Calu3 (cell line): Measurements from ENCODE around the gene ZNF79. TPM values are rescaled to one million over a fixed set of nuclear protein-coding genes. Genes with fewer than 3 reads are reported as not detected.
A peak's percentile ranks its signal among the peaks of the same experiment; 100 is the strongest.

Experiments
- BruUV-seq: library from RNA; stranded (reverse); fragments of 400-500 nt; replicated peaks from 2 replicates; lab custom pipeline; 2021; lab: Mats Ljungman, UMichigan
- CTCF ChIA-PET: fragments of 300-600 bp; sonication (Branson Sonifier 250); formaldehyde crosslinking; loops from one replicate; lab custom pipeline; 2022; ENCODE audit warnings: antibody characterized with exemption; lab: Charles Lee
- DNase-seq: peaks from one replicate; pipeline ENCODE4 v3.0.0; 2022
- H3K27ac Mint-ChIP-seq: one replicate; pipeline ENCODE4 v1.8.0; 2022; ENCODE audit warnings: mixed read lengths; ENCODE audit not compliant: unreplicated experiment
- H3K27me3 Mint-ChIP-seq: one replicate; pipeline ENCODE4 v1.8.0; 2022; ENCODE audit warnings: mixed read lengths; ENCODE audit not compliant: unreplicated experiment
- H3K36me3 Mint-ChIP-seq: one replicate; pipeline ENCODE4 v1.8.0; 2022; ENCODE audit warnings: mild to moderate bottlenecking, moderate library complexity, mixed read lengths; ENCODE audit not compliant: insufficient read depth, unreplicated experiment
- H3K4me1 Mint-ChIP-seq: one replicate; pipeline ENCODE4 v1.8.0; 2022; ENCODE audit warnings: mild to moderate bottlenecking, low read depth, mixed read lengths; ENCODE audit not compliant: unreplicated experiment
- H3K4me3 Mint-ChIP-seq: one replicate; pipeline ENCODE4 v1.8.0; 2022; ENCODE audit warnings: mild to moderate bottlenecking, low read depth, moderate library complexity, mixed read lengths; ENCODE audit not compliant: unreplicated experiment
- H3K9me3 Mint-ChIP-seq: one replicate; pipeline ENCODE4 v1.8.0; 2022; ENCODE audit warnings: low read depth, mixed read lengths; ENCODE audit not compliant: unreplicated experiment
- CTCF ChIP-seq: fragments of 200-600 bp; IDR thresholded peaks from one replicate; pipeline ENCODE4 v1.8.0; 2022; ENCODE audit warnings: antibody characterized with exemption; ENCODE audit not compliant: unreplicated experiment
- intact Hi-C: fragments of 100-400 bp; cut with micrococcal nuclease; formaldehyde crosslinking; loops from one replicate; pipeline ENCODE4 v1.10.0; 2022; ENCODE audit not compliant: unreplicated experiment
- total RNA-seq: library from RNA; stranded (reverse); gene quantifications from 2 replicates; pipeline ENCODE4 v1.2.3, GENCODE V29; 2022

The ZNF79 gene
- total RNA-seq, 1 experiment from 2014 or later = 7.0 TPM

GRCh38 chr9:127422787-127423186 is 1.4 kb upstream of the ZNF79 start:
- no TSS peak for BruUV-seq
- H3K4me3 Mint-ChIP-seq = peak overlapping the region; percentile 99
- H3K4me1 Mint-ChIP-seq = peaks cover 8% of the 10 kb centered on the region
- intact Hi-C loops = no loop called here
- CTCF ChIA-PET = no interaction called here
- no peak for DNase-seq
- no peaks in the 10 kb centered on the region for H3K27me3 Mint-ChIP-seq
- no peak for TF ChIP-seq CTCF
- peak overlapping the region; percentile 93 for H3K27ac Mint-ChIP-seq
- H3K9me3 Mint-ChIP-seq = no peaks in the 10 kb centered on the region
- peaks cover 21% of the 10 kb centered on the region for H3K36me3 Mint-ChIP-seq

- Mint-ChIP-seq H3K4me3 (peak overlapping the region; percentile 99), H3K9me3 (no peaks in the 10 kb centered on the region), H3K4me1 (peaks cover 8% of the 10 kb centered on the region), H3K27ac (peak overlapping the region; percentile 93), H3K27me3 (no peaks in the 10 kb centered on the region), H3K36me3 (peaks cover 21% of the 10 kb centered on the region)
- DNase-seq = no peak
- TSS peak; percentile 71 for BruUV-seq
- intact Hi-C loops = no loop called here
- TF ChIP-seq CTCF = no peak
- CTCF ChIA-PET = interaction anchor here (0.6 kb wide), 1 partner anchor 594 kb away, joined by 3 read pairs; no protein-coding TSS in a partner anchor
Measured at GRCh38 chr9:127423476-127423933, 677 bp upstream of the ZNF79 start.

GRCh38 chr9:127424676-127424999 is 456 bp downstream of the ZNF79 start:
- CTCF ChIA-PET = no interaction called here
- peaks cover 8% of the 10 kb centered on the region for H3K4me1 Mint-ChIP-seq
- TF ChIP-seq CTCF = no peak
- peaks cover 25% of the 10 kb centered on the region for H3K36me3 Mint-ChIP-seq
- H3K9me3 Mint-ChIP-seq = no peaks in the 10 kb centered on the region
- peak overlapping the region; percentile 93 for H3K27ac Mint-ChIP-seq
- intact Hi-C loops = no loop called here
- H3K27me3 Mint-ChIP-seq = no peaks in the 10 kb centered on the region
- BruUV-seq = TSS peak; percentile 37
- H3K4me3 Mint-ChIP-seq = peak overlapping the region; percentile 99
- no peak for DNase-seq

GRCh38 chr9:127426756-127427155 is 2.6 kb downstream of the ZNF79 start:
- no peaks in the 10 kb centered on the region for H3K9me3 Mint-ChIP-seq
- BruUV-seq = no TSS peak

More at GRCh38 chr9:127426756-127427155, 2.6 kb downstream of the ZNF79 start:
- Mint-ChIP-seq H3K4me3 (no peak overlapping the region), H3K27me3 (no peaks in the 10 kb centered on the region), H3K27ac (no peak overlapping the region), H3K36me3 (peaks cover 34% of the 10 kb centered on the region), H3K4me1 (peaks cover 8% of the 10 kb centered on the region)
- no peak for TF ChIP-seq CTCF
- CTCF ChIA-PET = no interaction called here
- DNase-seq = no peak
- intact Hi-C loops = no loop called here
